ENCODE results near the gene PLCB4. TPM values are rescaled to one million over a fixed set of nuclear protein-coding genes. Genes with fewer than 3 reads are reported as not detected.

Gene PLCB4
- polyA plus RNA-seq, 3 donors = not detected

DNA sequence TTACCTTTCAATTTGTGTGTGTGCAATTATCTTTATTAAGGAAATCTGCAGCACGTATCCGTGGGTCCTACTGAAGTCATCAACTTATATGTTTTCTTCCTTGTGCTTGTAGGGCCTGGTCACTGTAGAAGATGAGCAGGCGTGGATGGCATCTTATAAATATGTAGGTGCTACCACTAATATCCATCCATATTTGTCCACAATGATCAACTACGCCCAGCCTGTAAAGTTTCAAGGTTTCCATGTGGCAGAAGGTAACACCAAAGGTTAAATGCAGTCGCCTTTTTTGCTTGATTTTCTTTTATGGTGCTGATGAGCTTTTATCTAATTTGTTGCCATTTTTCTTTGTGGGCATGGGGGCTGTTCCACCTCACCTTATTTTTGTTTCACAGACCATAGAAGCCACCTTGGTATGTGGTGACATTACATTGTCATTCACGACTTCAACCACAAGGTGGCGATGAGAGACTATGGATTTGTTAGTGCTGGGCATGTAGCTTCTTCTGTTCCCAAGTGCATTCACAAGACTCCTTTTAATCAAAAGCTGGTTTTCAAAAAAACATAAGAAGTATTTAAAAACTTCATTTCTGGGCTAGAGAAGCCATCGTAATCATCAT, 339.0 kb downstream of the PLCB4 start:
- Mint-ChIP-seq H3K36me3 (no peaks in the 10 kb centered on the region), H3K9me3 (no peaks in the 10 kb centered on the region), H3K4me3 (no peak overlapping the region), H3K27ac (no peak overlapping the region), H3K27me3 (ENCODE audit: low read depth in 3 of 3) (peaks cover 0 to 4% (median 1%) of the 10 kb centered on the region in 3 donors), H3K4me1 (no peaks in the 10 kb centered on the region)
- peak; percentile 59 to 74 (median 65) for DNase-seq
- Histone ChIP-seq H2AFZ (ENCODE audit: insufficient read depth, low read depth, low read length, poor library complexity, severe bottlenecking) (no peak overlapping the region), H3K4me1 (ENCODE audit: control insufficient read depth in 1 of 2, insufficient read depth in 2 of 2, low read length in 2 of 2) (no peaks in the 10 kb centered on the region), H3K79me2 (ENCODE audit: insufficient read depth, low read length) (no peaks in the 10 kb centered on the region), H3K9ac (ENCODE audit: insufficient read depth, low read length, poor library complexity, severe bottlenecking) (no peak overlapping the region), H3K27me3 (ENCODE audit: control insufficient read depth in 2 of 2, insufficient read depth in 2 of 2, low read length in 2 of 2) (no peaks in the 10 kb centered on the region), H4K20me1 (ENCODE audit: insufficient read depth, low read length) (no peaks in the 10 kb centered on the region), H3K27ac (ENCODE audit: low read depth in 1 of 2, low read length in 2 of 2) (no peak overlapping the region), H3K4me3 (replicated peaks in 1 of 3; ENCODE audit: low read depth in 2 of 3, low read length in 3 of 3) (no peak overlapping the region), H3K4me2 (replicated peaks; ENCODE audit: extremely low read depth, low read length, poor library complexity, severe bottlenecking) (no peak overlapping the region), H3K9me3 (replicated peaks in 1 of 2; ENCODE audit: control insufficient read depth in 1 of 2, insufficient read depth in 1 of 2, low read length in 2 of 2) (no peaks in the 10 kb centered on the region), H3K36me3 (replicated peaks in 1 of 2; ENCODE audit: control insufficient read depth in 1 of 2, insufficient read depth in 2 of 2, low read length in 2 of 2) (no peaks in the 10 kb centered on the region)
- intact Hi-C loops (cut with micrococcal nuclease) = loop anchor here (2.0 to 10.0 kb wide), 2 partner anchors 203 to 507 kb away; no protein-coding TSS in a partner anchor
- no CpG with 5 or more reads among the region's 8 CpGs for WGBS (ENCODE audit: insufficient coverage)
- TF ChIP-seq, protein P1, sequence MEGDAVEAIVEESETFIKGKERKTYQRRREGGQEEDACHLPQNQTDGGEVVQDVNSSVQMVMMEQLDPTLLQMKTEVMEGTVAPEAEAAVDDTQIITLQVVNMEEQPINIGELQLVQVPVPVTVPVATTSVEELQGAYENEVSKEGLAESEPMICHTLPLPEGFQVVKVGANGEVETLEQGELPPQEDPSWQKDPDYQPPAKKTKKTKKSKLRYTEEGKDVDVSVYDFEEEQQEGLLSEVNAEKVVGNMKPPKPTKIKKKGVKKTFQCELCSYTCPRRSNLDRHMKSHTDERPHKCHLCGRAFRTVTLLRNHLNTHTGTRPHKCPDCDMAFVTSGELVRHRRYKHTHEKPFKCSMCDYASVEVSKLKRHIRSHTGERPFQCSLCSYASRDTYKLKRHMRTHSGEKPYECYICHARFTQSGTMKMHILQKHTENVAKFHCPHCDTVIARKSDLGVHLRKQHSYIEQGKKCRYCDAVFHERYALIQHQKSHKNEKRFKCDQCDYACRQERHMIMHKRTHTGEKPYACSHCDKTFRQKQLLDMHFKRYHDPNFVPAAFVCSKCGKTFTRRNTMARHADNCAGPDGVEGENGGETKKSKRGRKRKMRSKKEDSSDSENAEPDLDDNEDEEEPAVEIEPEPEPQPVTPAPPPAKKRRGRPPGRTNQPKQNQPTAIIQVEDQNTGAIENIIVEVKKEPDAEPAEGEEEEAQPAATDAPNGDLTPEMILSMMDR (IDR thresholded peaks at IDR 0.05) = peak; percentile 87

DNA sequence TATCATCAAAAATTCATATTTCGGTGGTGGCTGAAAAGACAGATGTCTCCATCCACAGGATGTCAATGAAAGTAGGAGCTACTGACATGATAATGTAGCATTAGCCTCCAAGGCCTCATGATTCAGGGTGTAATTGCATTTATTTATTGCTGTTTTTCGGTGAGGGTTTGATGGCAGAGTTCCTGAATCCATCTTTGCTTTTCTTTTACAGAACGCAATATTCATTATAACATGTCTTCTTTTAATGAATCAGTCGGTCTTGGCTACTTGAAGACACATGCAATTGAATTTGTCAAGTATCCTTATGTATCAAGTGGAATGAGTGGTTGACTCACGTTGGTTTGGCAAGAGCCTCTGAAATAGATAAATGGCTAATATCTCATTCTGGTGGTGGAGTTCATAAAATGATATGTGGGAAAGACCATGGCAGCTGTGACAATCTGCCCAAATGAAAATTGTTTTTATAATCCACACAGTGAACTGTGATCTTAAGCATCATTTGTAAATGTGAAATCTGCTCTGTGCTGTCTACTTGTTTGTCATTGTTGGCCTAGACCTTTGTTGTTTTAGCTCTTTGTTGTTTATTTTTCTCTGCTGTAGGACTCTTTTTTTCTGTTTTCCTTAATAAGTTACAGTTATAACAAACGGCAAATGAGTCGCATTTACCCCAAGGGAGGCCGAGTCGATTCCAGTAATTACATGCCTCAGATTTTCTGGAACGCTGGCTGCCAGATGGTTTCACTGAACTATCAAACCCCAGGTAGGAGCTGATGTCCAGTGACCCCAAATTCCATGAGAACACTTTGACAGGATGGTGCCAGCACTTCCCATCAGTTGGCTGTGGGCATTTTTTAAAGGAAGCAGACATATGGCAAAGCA, 339.8 kb downstream of the PLCB4 start:
- WGBS (ENCODE audit: insufficient coverage) = 100% methylated on average over 3 of the region's 10 CpGs
- no peak overlapping the region for H2AFZ ChIP-seq (ENCODE audit: insufficient read depth, low read depth, low read length, poor library complexity, severe bottlenecking)
- intact Hi-C loops (cut with micrococcal nuclease) = loop anchor here (1.0 to 10.0 kb wide), 3 partner anchors 200 to 506 kb away; no protein-coding TSS in a partner anchor

More for the DNA sequence above, 339.8 kb downstream of the PLCB4 start:
- no peak overlapping the region for H3K9ac ChIP-seq (ENCODE audit: insufficient read depth, low read length, poor library complexity, severe bottlenecking)
- no peaks in the 10 kb centered on the region for H4K20me1 ChIP-seq (ENCODE audit: insufficient read depth, low read length)
- no peak overlapping the region for H3K4me2 ChIP-seq (replicated peaks; ENCODE audit: extremely low read depth, low read length, poor library complexity, severe bottlenecking)
- no peak overlapping the region for H3K4me3 Mint-ChIP-seq
- H3K4me1 Mint-ChIP-seq = no peaks in the 10 kb centered on the region
- DNase-seq = no peak
- H3K27ac ChIP-seq (ENCODE audit: low read depth in 1 of 2, low read length in 2 of 2) = no peak overlapping the region
- H3K4me3 ChIP-seq (replicated peaks in 1 of 3; ENCODE audit: low read depth in 2 of 3, low read length in 3 of 3) = no peak overlapping the region
- no peaks in the 10 kb centered on the region for H3K9me3 ChIP-seq (replicated peaks in 1 of 2; ENCODE audit: control insufficient read depth in 1 of 2, insufficient read depth in 1 of 2, low read length in 2 of 2)
- H3K79me2 ChIP-seq (ENCODE audit: insufficient read depth, low read length) = no peaks in the 10 kb centered on the region
- H3K9me3 Mint-ChIP-seq = no peaks in the 10 kb centered on the region
- peaks cover 0 to 4% (median 1%) of the 10 kb centered on the region in 3 donors for H3K27me3 Mint-ChIP-seq (ENCODE audit: low read depth in 3 of 3)
- H3K36me3 ChIP-seq (replicated peaks in 1 of 2; ENCODE audit: control insufficient read depth in 1 of 2, insufficient read depth in 2 of 2, low read length in 2 of 2) = no peaks in the 10 kb centered on the region
- H3K27ac Mint-ChIP-seq = no peak overlapping the region
- no peaks in the 10 kb centered on the region for H3K4me1 ChIP-seq (ENCODE audit: control insufficient read depth in 1 of 2, insufficient read depth in 2 of 2, low read length in 2 of 2)
- H3K36me3 Mint-ChIP-seq = no peaks in the 10 kb centered on the region
- TF ChIP-seq, protein P1 (IDR thresholded peaks at IDR 0.05) = peak; percentile 54
- no peaks in the 10 kb centered on the region for H3K27me3 ChIP-seq (ENCODE audit: control insufficient read depth in 2 of 2, insufficient read depth in 2 of 2, low read length in 2 of 2)

Measured in CD14-positive monocyte (primary cell).